Endometrial microvascular endothelial cells (primary cell): ENCODE measurements around the gene YWHAE. TPM values are rescaled to one million over a fixed set of nuclear protein-coding genes. Genes with fewer than 3 reads are reported as not detected.
"Not testable (repeated sequence)": the region's sequence is repeated elsewhere in the genome, so short reads cannot be mapped to it uniquely, and the experiment has no call there.

Experiments
- in situ Hi-C: cut with HindIII; loops from 2 replicates; pipeline ENCODE4 v1.10.0; 2017; ENCODE audit warnings: low sequenced_read_pairs, low pct_unique_long_range_greater_than_20kb; ENCODE audit errors: inconsistent ontology term
- total RNA-seq: library from RNA; depleted of rRNA; stranded (reverse); fragments of >200 nt; gene quantifications from one replicate; pipeline ENCODE4 v1.2.3, GENCODE V29; 2015; ENCODE audit errors: inconsistent ontology term

The YWHAE gene
- total RNA-seq, 1 donor from 2014 or later = 1,054 TPM

DNA sequence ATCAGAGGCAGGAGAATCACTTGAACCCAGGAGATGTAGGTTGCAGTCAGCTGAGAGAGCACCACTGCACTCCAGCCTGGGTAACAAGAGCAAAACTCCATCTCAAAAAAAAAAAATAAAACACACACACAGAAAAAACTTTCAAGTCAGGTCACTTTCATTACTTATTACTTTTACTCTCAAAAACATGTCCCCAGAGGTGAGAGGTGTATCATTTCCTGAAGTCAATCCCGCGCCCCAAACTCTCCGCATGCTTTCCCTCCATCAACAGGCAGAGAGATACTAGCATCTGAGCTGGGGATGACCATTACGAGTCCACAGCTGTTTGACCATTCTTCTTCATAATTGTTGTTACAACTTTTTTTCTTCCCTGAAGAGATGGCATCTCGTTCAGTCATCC lies 48.7 kb downstream of the YWHAE start:
- in situ Hi-C loops = no loop called here

DNA sequence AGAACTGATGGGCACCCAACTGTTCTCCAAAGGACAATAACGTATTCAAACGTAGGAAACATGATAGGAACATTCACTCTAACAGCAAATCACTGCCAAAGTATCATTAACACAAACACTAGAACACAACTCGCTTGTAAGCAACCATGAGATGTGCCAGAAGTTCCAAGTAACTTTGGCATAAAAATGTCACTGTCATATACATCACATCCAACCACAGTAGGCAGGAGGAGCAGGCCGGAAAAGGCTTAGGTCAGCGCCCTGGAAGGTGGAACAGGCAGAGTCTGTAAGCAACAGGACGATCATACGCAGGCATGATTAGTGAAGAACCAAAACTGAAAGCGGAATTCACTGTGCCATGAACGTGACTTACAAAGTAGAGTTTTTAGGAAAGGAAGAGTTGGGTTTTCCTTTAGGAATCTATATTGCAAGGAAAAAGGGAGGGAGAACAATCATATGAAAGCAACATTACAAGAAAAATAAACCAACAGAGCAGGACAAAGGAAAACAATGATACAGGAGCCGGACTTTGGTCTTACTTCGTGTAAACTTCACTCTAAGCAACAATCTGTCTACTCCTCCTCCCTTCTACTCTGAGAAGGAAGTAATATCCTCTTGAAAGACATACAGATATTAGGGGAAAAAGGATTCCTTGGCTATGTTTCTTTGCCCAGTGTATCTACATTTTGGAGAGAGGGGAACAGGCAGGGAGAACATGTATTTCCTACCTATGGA lies 52.3 kb downstream of the YWHAE start:
- in situ Hi-C loops = no loop called here

DNA sequence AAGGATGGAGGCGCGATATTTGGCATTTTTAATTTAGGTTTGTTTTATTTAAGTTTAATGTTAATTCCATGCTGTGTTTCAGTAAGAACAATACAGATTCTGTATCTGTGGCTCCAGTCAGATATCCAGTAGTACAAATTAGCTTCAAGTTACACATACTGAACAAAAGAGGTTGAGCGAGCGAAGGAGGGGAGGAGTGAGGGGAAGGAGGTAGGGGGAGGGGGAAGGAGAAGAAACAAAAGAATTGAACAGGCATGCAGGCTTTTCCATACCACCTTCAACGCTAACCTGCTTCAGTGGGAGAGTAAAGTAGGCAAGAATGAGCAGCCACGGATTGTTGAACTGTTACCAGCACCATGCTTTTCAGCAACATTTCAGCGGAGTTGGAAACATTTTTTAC lies 55.5 kb downstream of the YWHAE start:
- in situ Hi-C loops = no loop called here

DNA sequence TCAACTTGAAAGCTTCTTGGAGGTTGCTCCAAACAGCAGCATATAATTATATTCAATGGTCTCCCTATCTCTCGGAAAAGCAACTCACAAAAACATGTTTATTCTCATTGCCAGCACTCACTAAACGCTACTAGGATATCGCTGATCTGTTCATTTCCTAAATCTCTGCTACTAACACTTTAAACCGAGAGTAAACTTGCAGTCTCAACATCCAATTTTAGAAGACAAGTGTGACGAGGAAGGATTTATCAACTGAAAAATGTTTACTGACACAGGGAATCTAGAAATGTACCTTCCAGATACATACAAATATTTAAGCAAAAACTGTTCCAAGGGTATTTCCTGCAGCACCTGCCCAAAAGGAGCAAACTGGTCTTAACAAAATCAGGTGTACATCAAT lies 56.5 kb downstream of the YWHAE start:
- in situ Hi-C loops = no loop called here

DNA sequence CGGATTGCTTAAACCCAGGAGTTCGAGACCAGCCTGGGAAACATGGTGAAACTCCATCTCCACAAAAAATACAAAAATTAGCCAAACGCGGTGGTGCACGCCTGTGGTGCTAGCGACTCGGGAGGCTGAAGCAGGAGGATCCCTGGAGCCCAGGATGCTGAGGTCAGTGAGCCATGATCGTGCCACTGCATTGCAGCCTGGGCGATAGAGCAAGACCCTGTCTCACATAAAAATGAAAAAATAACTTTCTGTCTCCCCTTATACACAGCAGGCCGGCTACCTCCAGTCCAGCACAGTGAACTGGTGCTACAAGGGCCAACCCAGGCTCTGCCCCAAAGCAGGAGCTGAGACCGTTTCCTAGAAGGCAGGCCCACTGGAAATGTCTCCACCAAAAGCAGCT lies 59.7 kb downstream of the YWHAE start:
- in situ Hi-C loops = no loop called here

DNA sequence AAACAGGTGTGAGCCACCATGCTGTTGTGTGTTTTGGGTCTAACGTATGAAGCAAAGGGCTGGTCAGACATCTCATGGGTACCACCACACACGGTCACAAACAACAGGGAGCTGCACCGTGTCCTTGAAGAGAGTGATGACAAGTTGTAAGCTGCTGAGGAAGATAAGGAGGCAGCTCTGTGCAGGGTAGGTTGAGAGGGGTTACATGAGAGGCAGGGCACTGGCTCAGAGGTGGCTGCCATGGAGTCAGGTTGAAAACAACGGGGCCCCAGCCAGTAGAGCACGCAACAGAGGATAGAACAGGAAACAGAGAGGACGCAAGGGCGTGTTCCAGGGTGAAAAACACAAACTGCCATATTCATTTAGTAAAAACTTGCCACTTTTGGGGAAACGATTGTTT lies 68.3 kb downstream of the YWHAE start:
- in situ Hi-C loops = no loop called here

DNA sequence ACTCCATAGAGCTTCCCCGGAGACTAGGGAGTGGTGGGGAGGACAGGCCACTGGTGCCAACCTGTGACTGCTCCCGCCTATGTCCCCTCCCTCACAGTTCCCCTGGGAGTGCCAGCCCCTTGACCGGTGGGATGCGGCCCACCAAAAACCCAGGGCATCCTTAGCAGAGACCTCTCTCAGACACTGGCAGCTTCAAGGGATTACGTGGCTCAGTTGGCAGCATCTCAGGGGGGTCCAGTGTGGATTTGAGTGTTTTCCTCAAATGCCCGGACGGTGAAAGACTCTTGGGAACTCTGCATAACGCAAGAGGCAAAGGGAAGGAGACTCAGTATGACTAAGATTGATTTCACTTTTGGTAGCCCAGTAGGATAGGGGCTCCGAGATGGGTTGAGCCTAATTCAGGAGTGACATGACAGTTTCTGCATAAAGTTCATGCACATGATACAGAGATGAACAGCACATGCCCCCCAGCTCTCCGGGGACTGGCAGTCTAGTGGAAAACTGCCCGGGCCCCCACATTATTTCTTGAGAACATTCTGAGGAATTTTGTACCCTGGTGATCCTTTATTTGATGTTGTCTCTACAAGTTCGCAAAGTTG lies 70.2 kb downstream of the YWHAE start:
- in situ Hi-C loops = no loop called here

DNA sequence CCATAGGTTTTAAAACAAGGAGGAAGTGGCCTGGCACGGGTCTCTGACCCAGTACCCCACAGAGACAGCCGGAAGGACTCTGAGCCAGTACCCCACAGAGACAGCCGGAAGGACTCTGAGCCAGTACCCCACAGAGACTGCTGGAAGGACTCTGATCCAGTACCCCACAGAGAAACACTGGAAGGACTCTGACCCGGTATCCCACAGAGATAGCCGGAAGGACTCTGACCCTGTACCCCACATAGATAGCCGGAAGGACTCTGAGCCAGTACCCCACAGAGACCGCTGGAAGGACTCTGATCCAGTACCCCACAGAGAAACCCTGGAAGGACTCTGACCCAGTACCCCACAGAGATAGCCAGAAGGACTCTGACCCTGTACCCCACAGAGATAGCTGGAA lies 71.6 kb downstream of the YWHAE start:
- in situ Hi-C loops = no loop called here

DNA sequence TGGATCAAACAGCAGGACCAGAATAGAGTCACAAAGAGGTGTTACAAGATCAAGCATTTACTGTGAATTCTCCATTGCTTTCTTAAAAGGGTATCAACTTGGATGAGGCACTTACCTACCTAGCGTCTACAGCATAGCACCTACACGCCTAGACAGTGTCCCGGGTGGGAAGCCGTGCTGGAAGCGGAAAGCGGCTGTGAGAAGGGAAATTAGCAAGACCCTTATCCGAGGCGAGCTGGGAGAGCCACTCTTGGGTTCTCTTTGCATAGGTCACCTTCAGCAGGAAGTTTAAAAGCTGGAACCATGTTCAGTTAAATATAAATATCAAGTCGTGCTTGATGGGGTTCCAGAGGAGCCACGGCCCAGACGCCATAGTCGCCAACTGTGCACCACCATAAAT lies 74.3 kb downstream of the YWHAE start:
- in situ Hi-C loops = no loop called here

DNA sequence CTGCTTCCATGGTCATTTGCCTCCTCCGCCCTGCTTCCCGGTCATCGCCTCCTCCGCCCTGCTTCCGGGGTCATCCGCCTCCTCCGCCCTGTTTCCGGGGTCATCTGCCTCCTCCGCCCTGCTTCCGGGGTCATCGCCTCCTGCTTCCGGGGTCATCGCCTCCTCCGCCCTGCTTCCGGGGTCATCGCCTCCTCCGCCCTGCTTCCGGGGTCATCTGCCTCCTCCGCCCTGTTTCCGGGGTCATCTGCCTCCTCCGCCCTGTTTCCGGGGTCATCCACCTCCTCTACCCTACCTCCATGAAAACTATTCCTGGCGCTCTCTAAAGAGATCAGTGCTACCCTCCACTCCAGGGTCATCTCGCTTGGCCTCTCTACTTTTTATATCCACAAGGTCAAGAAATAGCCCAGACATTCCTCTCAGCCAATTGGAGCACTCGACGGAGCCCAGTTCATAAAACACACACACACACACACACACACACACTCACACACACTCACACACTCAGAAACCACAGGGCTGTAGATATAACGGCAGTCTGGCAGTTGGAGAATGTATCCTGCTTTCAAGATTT lies 75.7 kb downstream of the YWHAE start:
- in situ Hi-C loops = no loop called here

DNA sequence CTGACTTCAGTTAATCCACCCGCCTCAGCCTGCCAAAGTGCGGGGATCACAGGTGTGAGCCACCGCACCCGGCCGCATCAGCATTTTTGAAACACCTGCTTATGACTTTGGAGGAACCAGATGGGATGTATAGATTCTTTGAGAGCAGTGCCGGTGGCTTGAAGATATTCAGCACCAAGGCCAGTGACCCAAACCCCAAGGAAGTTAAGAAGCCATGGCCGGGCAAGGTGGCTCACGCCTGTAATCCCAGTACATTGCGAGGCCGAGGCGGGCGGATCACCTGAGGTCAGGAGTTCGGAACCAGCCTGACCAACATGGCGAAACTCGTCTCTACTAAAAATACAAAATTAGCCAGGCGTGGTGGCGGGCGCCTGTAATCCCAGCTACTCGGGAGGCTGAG lies 76.7 kb downstream of the YWHAE start:
- in situ Hi-C loops = no loop called here

DNA sequence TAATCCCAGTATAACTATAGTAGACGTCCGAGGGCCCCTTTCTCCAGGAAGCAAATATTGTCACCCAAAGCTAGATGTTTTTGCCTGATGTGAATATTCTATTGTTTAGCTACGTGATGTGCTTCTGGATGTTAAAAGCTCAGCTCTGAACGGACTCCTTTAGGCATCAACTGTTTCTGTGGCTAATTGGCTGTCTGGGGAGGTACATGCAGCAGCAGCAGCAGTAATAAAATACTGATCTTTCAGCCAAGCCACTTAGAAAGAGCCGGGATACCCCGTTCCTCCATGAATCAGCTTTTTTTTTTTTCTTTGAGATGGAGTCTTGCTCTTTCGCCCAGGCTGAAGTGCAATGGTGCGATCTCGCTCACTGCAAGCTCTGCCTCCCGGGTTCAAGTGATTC lies 77.5 kb downstream of the YWHAE start:
- in situ Hi-C loops = no loop called here

DNA sequence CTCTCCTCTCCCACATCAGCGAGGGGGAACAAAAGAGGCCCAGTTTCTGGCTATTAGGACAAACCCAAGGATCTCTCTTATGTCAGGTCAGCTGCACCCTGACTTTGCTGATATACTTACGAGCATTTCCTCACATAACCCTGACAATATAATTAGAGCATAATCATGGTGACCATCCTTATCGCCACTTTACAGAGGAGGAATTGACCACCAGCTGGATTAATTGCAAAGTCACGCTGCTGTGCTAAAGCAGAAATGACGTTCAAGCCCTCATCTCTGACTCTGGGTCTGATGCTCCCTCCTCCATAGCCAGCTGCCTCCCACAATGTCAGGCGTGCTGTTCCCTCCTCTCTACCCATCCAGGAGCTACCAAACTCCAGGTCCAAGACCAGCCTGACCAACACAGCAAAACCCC lies 78.0 kb downstream of the YWHAE start:
- in situ Hi-C loops = no loop called here

DNA sequence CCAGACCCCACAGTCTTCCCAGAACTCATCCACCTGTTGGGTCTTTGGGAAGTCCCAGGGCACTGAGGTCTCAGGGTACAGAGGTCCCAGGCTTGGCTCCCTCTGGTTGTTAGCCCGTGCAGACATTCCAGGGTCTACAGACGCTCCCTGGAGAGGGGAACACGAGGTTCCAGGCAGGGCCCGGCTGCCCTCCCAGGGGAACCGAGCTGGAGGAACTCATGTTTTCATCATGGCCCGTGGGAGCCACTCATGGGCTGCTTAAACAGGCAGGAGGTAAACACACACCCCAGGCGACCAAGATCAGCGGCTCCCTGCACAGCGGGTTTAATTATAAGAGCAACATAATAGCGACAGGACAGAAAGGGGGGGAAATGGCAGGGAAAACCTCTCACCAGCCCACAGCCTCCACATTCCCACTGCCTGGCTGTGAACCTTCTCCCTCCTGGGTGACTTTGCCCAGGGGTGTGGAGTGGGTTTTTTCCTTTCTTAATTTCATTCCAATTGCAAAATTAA lies 84.1 kb downstream of the YWHAE start:
- in situ Hi-C loops = no loop called here

DNA sequence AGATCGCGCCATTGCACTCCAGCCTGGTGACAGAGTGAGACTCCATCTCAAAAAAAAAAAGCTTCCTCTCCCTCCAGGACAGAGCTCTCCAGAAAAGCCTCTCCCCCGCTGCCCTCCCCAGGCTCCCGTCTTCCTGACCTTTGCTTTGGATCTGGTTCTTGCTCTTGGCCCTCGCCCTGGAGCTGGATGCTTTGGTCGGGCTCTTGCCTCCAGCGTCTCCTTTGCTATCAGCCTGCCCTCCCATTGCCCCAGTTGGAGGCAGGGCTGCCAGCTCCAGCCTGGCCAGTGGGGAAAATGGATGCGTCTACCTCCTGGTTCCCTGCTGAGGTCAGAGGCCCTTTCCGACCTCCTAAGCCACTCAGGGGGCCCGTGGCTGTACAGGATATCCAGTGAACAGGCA lies 84.6 kb downstream of the YWHAE start:
- in situ Hi-C loops = no loop called here

DNA sequence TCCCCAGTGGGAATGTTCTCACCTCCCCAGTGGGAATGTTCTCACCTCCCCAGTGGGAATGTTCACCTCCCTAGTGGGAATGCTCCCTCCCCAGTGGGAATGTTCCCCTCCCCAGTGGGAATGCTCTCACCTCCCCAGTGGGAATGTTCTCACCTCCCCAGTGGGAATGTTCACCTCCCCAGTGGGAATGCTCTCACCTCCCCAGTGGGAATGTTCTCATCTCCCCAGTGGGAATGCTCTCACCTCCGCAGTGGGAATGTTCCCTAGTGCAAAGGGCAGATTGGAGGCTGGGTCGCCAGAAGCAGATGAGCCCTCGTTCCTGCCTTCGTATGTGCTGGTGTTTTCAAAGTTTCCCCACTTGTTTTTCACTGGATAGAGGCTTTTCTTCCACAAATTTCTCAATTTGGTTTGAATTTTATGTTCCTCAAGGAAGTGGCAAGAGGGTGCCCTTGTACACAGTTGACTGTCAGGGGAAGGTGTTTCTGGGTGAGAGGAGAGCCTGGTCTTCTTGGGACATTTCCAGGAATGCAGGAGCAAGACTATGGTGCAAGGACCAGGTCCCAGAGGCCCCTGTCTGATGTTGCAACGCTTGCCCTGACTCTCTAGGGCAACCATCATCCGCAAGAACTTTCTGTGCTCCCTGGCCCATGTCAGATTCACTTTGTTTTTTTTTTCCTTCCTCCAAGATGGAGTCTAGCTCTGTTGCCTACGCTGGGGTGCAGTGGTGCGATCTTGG lies 86.6 kb downstream of the YWHAE start:
- in situ Hi-C loops = no loop called here

DNA sequence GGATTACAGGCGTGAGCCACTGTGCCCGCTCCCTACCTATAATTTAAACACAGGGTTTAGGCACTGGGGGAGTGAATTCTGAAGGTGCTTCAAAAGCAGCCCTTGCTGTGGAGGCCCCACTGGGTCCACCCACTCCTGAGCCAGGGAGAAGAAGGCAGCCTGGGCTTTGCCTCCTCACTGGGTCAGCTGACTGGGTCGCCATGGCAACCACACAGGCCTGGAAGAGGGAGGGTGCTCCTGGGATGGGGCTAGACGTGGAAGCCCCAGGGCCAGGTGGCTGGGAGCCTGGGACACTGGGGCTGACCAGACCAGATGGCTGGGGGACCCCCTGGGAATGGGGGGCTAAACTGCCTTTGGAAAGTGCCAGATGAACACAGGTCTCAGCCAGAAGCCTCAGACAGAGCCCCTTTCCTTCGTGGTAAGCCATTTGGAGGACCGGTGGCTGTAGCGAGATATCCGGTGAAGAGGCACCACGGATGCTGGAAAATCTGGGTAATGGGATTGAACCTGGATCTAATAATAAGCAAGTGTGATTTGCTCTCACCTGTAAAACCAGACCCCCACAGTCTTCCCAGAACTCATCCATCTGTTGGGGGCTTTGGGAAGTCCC lies 87.7 kb downstream of the YWHAE start:
- in situ Hi-C loops = no loop called here

DNA sequence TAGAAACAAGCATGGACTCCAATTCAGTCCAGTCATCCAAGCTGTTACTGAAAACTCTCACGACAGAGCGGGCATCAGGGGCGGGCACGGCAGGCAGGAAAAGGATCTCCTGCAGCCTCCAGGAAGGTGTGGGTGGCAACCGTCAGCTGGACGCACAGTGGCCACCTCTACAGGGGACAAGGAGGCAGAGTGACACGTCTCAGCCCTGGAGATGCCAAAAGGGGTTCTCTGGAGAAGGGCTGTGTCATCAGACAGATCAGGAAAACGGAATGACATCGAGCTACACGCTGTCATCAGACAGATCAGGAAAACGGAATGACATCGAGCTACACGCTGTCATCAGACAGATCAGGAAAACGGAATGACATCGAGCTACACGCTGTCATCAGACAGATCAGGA lies 92.2 kb downstream of the YWHAE start:
- in situ Hi-C loops = not testable (repeated sequence)

DNA sequence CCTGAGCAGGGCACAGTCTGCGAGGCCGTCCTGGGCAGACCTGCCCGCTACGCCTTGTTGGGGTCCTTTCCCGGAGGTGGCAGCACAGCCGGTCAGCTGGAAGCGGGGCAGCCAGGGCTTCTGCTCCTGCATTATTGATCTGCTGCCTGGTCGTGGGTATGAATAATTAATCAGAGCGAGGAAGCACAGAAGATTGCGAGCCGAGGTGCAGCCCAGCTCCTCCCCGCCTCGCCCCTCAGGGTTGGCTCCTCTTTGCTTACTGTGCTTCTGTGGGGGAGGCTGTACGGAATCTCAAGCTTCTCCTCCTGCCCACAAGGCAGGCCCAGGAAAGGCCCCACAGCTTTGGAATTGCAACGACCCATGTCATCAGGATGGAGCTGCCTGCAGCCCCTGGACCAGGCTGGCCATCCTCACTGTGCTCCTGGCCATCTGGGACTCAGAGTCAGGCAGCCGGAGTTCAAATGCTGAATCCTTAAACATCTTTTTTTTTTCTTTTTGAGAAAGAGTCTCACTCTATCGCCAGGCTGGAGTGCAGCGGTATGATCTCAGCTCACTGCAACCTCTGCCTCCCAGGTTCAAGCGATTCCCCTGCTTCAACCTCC lies 95.0 kb downstream of the YWHAE start:
- in situ Hi-C loops = no loop called here
